Measurements from ENCODE around the gene RFPL3. TPM values are rescaled to one million over a fixed set of nuclear protein-coding genes. Genes with fewer than 3 reads are reported as not detected.

RFPL3 gene
- total RNA-seq, 2 donors from 2014 or later, result 1.7 TPM; not detected in 1

DNA sequence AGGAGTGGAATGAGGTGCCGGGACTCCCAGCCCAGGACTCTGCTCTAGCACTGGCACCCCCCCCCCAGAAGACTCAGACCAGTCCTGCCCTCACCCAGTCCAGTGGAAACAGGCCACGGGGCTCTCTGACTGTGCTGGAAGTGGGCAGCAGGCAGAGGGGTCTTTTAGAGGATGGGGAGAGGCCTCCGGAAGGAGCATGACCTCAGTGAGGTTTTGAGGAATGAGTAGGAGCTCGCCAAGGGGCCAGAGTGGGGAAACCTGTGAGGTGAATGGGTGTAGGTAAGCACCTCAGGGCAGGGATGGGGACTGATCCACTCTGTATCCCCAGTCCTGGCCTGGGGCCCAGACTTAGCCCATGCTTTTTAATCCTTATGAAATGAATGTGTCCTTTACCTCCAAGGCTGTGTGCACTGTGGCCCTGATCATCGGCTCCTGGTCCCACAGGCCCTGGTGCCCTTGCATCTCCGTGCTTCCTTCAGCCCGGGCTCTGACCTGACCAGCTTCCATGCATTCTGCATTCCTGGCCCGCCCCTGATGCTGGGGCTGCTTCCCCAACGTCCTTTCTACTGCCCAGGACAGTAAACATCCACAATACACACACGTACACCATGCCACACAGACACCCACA is 24.4 kb upstream of the RFPL3 start:
- Histone ChIP-seq H3K4me3 (no peak overlapping the region), H3K9me3 (no peaks in the 10 kb centered on the region), H3K36me3 (no peaks in the 10 kb centered on the region), H3K27me3 (replicated peaks; ENCODE audit: insufficient read depth) (no peaks in the 10 kb centered on the region), H3K27ac (no peak overlapping the region), H3K4me1 (replicated peaks) (no peaks in the 10 kb centered on the region)
- intact Hi-C loops (cut with DNase I), result no loop called here
- 83% methylated on average over 10 of the region's 10 CpGs for WGBS
- DNase-seq (ENCODE audit: low spot score), result no peak
- TF ChIP-seq POLR2A (IDR thresholded peaks at IDR 0.05) (no peak), POLR2AphosphoS5 (IDR thresholded peaks at IDR 0.05) (no peak)
- TF ChIP-seq, protein P1, sequence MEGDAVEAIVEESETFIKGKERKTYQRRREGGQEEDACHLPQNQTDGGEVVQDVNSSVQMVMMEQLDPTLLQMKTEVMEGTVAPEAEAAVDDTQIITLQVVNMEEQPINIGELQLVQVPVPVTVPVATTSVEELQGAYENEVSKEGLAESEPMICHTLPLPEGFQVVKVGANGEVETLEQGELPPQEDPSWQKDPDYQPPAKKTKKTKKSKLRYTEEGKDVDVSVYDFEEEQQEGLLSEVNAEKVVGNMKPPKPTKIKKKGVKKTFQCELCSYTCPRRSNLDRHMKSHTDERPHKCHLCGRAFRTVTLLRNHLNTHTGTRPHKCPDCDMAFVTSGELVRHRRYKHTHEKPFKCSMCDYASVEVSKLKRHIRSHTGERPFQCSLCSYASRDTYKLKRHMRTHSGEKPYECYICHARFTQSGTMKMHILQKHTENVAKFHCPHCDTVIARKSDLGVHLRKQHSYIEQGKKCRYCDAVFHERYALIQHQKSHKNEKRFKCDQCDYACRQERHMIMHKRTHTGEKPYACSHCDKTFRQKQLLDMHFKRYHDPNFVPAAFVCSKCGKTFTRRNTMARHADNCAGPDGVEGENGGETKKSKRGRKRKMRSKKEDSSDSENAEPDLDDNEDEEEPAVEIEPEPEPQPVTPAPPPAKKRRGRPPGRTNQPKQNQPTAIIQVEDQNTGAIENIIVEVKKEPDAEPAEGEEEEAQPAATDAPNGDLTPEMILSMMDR (IDR thresholded peaks at IDR 0.05), result no peak

DNA sequence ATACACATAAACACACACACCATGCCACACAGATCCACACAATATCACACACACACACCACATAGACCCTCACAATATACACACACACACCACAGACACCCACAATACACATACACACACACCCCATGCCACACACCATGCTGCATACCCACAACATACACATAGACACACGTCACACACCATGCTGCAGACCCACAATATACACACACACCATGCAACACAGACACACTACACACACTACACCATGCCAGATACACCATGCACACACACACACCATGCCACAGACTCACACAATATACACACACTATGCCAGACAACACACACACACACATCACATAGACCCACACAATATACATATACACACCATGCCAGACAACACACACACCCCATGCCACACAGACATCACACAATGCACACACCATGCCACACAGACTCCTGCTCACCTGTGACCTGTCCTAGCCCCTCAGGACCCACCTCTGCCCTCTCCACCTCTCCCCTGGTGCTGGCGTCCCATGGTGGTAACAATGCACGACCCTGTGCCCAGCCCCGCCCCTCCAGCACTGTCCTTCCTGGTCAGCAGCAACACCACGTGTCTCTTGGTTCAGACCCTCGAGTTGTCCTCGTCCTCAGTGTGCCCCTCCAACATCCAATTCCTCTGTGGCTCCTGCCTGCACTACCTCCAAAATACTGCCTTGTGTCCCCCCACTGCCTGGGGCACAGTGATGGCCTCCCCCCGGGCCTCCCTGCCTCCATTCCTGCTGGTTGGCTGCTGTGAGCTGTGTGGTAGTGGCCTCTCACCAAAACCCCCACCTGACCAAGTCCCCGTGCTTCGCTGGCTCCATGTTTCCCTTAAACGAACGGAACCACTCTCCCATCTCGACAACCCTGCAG is 23.7 kb upstream of the RFPL3 start:
- no peaks in the 10 kb centered on the region for H3K9me3 ChIP-seq
- 83% methylated on average over 13 of the region's 13 CpGs for WGBS
- no peaks in the 10 kb centered on the region for H3K36me3 ChIP-seq
- DNase-seq (ENCODE audit: low spot score), result no peak
- H3K27me3 ChIP-seq (replicated peaks; ENCODE audit: insufficient read depth), result no peaks in the 10 kb centered on the region
- no peaks in the 10 kb centered on the region for H3K4me1 ChIP-seq (replicated peaks)
- TF ChIP-seq POLR2A (IDR thresholded peaks at IDR 0.05), result no peak
- TF ChIP-seq POLR2AphosphoS5 (IDR thresholded peaks at IDR 0.05), result no peak
- TF ChIP-seq, protein P1 (IDR thresholded peaks at IDR 0.05), result no peak
- H3K27ac ChIP-seq, result no peak overlapping the region
- intact Hi-C loops (cut with DNase I), result no loop called here
- H3K4me3 ChIP-seq, result no peak overlapping the region

DNA sequence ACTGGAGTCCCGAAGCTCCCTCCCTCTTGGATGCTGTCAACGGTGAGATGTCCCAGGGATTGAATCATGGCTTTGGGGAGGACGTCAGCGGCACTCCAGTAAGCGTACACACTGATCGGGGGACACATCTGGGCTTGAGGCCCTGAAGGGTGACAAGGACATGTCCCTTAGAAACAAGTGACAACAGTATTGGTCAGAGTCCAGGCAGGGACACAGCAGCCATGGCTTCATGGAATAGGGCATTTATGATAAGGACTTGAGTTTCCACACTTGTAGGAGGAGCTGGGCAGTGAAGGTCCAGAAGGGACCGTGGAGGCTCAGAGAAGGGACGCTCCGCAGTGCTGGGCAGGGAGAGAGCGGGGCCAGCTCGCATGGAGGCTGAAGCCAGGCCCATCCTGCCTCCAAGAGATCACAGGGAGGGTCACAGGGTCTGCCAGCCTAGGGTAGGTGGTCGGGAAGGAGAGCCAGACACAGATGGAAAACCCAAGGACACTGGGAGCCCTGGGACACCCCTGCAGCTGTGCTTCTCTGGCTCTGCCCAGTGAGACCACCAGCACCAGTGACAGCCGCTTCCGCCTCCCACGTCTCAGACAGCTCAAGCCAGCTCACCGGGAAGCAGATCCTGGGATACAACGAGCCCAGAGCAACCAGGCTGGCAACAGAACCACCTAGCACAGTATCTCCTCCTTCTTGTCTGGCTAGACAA is 22.9 kb upstream of the RFPL3 start:
- H3K9me3 ChIP-seq, result no peaks in the 10 kb centered on the region
- H3K27ac ChIP-seq, result no peak overlapping the region
- DNase-seq (ENCODE audit: low spot score), result no peak
- intact Hi-C loops (cut with DNase I), result no loop called here
- TF ChIP-seq, protein P1 (IDR thresholded peaks at IDR 0.05), result no peak
- TF ChIP-seq POLR2AphosphoS5 (IDR thresholded peaks at IDR 0.05) (no peak), POLR2A (IDR thresholded peaks at IDR 0.05) (no peak)
- no peak overlapping the region for H3K4me3 ChIP-seq
- WGBS, result 82% methylated on average over 17 of the region's 17 CpGs
- no peaks in the 10 kb centered on the region for H3K36me3 ChIP-seq
- no peaks in the 10 kb centered on the region for H3K4me1 ChIP-seq (replicated peaks)
- H3K27me3 ChIP-seq (replicated peaks; ENCODE audit: insufficient read depth), result no peaks in the 10 kb centered on the region

DNA sequence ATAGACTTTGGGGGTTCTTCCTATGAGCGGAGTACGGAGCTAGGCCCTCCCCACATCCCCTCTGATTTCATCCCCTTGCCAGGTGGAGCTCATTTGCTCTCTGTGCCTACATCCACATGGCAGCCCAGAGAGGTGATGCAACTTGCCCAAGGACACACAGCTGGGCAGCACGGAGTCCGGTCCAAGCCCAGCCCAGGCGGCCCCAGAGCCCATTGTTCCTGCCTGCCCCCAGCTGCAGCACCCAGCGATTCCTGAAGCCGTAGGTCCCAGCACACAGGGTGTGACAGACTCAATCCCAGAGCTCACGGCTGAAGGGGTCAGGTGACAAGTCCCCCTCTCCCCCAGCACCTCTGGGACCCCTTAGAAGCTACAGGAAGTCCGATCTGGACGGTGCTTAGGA is 22.2 kb upstream of the RFPL3 start:
- intact Hi-C loops (cut with DNase I), result no loop called here
- 85% methylated on average over 9 of the region's 10 CpGs for WGBS
- Histone ChIP-seq H3K36me3 (no peaks in the 10 kb centered on the region), H3K9me3 (no peaks in the 10 kb centered on the region), H3K4me1 (replicated peaks) (no peaks in the 10 kb centered on the region), H3K27ac (no peak overlapping the region), H3K27me3 (replicated peaks; ENCODE audit: insufficient read depth) (no peaks in the 10 kb centered on the region), H3K4me3 (no peak overlapping the region)
- no peak for DNase-seq (ENCODE audit: low spot score)
- TF ChIP-seq POLR2A (IDR thresholded peaks at IDR 0.05) (no peak), POLR2AphosphoS5 (IDR thresholded peaks at IDR 0.05) (no peak)
- TF ChIP-seq, protein P1 (IDR thresholded peaks at IDR 0.05), result no peak
